ENCODE data around the gene RPUSD1.
"Not testable (repeated sequence)": the region's sequence is repeated elsewhere in the genome, so short reads cannot be mapped to it uniquely, and the experiment has no call there.

RPUSD1 gene

DNA sequence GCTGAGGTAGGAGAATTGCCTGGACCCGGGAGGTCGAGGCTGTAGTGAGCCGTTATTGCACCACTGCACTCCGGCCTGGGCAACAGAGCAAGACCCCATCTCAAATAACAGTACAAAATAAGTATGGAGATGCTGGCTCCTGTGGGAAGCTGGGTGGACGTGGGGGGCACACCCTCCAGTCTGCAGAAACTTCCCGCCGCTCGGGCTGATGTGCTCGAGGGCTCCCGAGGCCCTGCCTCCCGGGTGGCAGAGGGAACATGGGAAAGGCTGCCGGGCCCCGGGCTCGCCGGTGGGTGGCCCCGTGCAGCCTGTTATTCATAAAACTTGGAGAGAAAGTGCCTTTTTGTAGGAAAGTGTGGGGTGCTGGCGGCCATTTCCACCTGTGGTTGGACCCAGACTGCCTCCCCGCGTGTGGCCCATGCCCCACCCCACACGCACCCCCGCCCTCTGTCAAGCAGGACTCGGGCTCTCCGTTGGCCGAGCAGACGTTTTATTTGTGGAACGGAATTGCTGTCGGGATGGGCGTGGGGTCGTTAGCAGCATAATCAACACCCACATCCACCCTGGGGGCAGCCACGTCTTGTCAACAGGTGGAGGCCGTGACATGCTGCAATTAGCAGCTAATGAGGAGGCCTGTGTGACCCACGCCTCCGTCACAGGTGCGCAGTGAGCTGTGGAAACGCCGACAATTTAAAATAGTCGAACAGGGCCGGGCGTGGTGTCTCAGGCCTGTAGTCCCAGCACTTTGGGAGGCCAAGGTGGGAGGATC is 40.0 kb downstream of the RPUSD1 start:
- Mint-ChIP-seq H3K4me3 (no peak overlapping the region), H3K27ac (no peak overlapping the region), H3K9me3 (no peaks in the 10 kb centered on the region), H3K27me3 (no peaks in the 10 kb centered on the region), H3K4me1 (no peaks in the 10 kb centered on the region), H3K36me3 (ENCODE audit: low read depth) (no peaks in the 10 kb centered on the region)
- no peak for ATAC-seq
- DNase-seq, result no peak

DNA sequence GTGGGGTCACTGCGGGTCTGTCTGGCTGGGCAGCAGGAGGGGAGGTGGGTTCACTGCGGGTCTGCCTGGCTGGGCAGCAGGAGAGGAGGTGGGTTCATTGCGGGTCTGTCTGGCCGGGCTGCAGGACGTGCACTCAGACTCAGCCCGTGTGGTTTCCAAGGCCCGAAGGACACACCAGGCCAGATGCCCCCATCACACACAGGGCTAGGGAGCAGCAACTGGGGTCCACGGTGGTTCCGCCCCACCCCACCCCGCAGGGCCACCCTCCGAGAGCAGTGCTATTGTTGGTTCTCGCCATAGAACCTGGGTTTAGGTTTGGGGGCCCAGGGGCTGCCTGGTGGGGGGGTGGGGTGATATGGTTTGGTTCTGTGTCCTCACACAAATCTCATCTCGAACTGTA is 41.5 kb downstream of the RPUSD1 start:
- no peak overlapping the region for H3K4me3 Mint-ChIP-seq
- no peak for ATAC-seq
- no peaks in the 10 kb centered on the region for H3K4me1 Mint-ChIP-seq

DNA sequence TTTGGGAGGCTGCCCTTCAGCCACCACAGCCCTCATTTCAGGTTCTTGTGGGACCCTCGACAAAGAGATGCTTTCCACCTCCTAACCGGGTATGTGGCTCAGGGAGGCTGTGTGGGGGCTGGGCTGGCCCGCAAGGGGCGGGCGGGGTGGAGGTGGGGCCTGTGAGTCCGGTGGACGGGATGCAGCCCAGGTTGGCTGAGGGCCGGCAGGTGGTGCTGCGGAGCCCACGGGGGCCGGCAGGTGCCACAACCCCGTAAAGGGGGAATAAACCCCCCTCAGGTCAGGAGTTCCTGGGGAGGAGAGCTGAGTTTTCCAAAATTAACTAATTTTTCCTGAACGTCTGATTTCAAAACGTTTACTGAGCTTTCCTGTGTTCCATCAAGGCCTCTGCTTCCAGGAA is 42.4 kb downstream of the RPUSD1 start:
- Mint-ChIP-seq H3K4me3 (no peak overlapping the region), H3K27me3 (no peaks in the 10 kb centered on the region), H3K9me3 (no peaks in the 10 kb centered on the region), H3K36me3 (ENCODE audit: low read depth) (no peaks in the 10 kb centered on the region), H3K4me1 (peaks cover 2% of the 10 kb centered on the region), H3K27ac (no peak overlapping the region)
- ATAC-seq (peak; percentile 37), DNase-seq (no peak)

More for the DNA sequence above, 41.5 kb downstream of the RPUSD1 start:
- Mint-ChIP-seq H3K9me3 (no peaks in the 10 kb centered on the region), H3K27me3 (no peaks in the 10 kb centered on the region), H3K36me3 (ENCODE audit: low read depth) (no peaks in the 10 kb centered on the region), H3K27ac (no peak overlapping the region)
- DNase-seq, result no peak

DNA sequence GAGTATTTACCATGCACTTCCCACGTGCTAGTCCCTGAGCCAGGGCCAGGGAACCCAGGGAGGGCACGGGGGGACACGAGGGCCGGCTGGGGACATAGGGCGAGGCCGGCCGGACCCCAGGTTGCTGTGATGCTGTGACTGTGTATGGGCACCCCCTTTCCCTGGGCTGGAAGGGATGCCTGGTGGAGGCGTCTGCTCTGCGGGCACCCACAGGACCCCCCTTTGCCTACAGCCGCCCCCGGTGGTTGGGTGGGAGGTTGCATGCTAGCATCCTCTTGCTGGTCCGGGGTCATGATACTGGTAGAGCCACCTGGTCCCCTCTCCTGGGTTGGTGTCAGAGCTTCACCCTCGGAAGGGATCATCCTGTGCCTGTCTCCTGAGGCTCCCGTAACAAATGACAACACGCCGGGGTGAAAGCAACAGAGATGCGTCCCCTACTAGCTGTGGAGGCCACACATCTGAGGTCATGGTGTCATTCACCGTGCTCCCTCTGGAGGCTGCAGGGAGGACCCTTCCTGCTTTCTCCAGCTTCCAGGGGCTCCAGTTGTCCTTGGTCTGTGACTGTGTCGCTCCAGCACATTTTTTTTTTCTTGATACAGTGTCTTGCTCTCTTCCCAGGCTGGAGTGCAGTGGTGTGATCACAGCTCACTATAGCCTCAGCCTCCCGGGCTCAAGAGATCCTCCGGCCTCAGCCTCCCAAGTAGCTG is 44.2 kb downstream of the RPUSD1 start:
- no peak overlapping the region for H3K4me3 Mint-ChIP-seq

DNA sequence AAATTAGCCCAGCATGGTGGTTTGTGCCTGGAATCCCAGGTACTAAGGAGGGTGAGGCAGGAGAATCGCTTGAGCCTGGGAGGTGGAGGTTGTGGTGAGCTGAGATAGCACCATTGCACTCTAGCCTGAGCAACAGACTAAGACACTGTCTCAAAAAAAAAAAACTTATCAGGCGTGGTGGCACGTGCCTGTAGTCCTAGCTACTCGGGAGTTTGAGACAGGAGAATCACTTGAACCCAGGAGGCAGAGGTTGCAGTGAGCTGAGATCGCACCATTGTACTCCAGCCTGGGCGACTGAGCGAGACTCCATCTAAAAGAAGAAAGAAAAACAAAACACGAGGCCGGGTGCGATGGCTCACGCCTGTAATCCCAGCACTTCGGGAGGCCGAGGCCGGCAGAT is 45.3 kb downstream of the RPUSD1 start:
- not testable (repeated sequence) for H3K36me3 Mint-ChIP-seq (ENCODE audit: low read depth); H3K27me3 Mint-ChIP-seq; H3K27ac Mint-ChIP-seq; H3K9me3 Mint-ChIP-seq; ATAC-seq; DNase-seq; H3K4me3 Mint-ChIP-seq
- H3K4me1 Mint-ChIP-seq, result peaks cover 14% of the 10 kb centered on the region

More for the DNA sequence above, 44.2 kb downstream of the RPUSD1 start:
- Mint-ChIP-seq H3K9me3 (no peaks in the 10 kb centered on the region), H3K27me3 (no peaks in the 10 kb centered on the region), H3K36me3 (ENCODE audit: low read depth) (no peaks in the 10 kb centered on the region), H3K4me1 (peaks cover 11% of the 10 kb centered on the region), H3K27ac (no peak overlapping the region)
- DNase-seq, result no peak
- no peak for ATAC-seq

DNA sequence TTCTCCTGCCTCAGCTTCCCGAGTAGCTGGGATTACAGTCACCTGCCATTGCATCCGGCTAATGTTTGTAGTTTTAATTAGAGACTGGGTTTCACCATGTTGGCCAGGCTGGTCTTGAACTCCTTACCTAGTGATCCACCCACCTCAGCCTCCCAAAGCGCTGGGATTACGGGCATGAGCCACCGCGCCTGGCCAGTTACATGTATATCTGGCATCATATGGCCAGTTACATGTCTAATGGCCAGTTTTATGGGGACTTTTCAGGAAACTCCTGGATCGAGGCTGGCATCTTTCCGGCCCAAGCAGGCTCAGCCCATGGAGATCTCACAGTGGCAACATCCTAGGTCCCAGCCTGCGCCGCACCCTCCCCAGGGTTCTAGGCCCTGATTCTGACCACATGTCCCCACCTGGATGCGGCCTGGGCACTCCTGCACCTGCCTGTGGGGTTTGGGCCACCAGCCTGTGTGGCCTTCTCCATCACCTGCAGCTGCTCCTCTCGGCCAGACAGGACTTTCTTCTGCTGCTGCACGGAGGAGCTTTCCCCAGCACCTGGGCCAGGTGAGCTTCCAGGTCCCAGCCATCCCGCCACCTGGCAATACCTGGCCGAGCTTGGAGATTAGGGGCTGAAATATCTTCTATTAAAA is 46.1 kb downstream of the RPUSD1 start:
- Mint-ChIP-seq H3K4me1 (peaks cover 14% of the 10 kb centered on the region), H3K27ac (no peak overlapping the region), H3K9me3 (no peaks in the 10 kb centered on the region), H3K4me3 (peak overlapping the region; percentile 79), H3K36me3 (ENCODE audit: low read depth) (peaks cover 2% of the 10 kb centered on the region), H3K27me3 (no peaks in the 10 kb centered on the region)
- ATAC-seq (no peak), DNase-seq (no peak)

DNA sequence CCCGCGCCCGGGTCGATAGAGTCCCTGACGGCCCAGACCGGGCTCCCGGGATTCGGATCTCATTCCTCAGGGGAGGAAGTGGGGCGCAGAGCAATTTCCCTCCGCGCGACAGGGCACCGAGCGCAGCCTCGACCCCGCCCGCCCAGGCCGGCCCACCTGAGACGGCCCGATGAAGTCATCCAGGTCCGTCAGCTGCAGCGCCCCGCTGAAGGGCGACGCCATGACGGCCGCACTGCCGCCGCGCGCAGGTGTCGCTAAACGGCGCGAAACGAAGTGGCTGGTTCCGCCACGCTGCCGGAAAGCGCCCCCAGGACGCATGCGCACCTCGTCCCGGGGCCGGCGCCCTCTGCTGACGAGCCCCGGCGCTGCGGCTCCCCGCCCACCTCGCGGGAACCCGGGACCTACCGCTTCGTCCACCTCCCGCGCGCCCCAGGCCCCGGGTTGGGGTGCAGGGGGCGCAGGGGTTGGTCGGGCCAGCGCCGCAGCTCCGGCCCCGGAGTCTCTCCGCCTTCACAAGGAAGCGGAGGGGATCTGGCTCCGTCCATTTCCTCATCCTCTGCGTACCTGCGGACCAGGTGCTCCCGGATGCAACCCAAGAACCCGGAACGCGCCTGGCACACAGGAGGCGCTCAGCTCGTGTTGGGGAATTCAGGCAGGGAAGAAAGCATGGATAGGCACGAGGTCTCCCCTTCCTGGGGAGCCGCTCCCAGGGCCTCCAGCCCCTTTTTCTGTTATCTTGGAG is 47.2 kb downstream of the RPUSD1 start, which contains the start of gene CIAO3:
TSS of gene CIAO3 (minus strand) at position 234 of the 742 bp plus-strand sequence. CDS start at position 222, 12 bp downstream.
- peaks cover 4% of the 10 kb centered on the region for H3K36me3 Mint-ChIP-seq (ENCODE audit: low read depth)
- H3K27ac Mint-ChIP-seq, result peak within 1 kb of the TSS; percentile 56
- no peaks in the 10 kb centered on the region for H3K27me3 Mint-ChIP-seq
- peak; percentile 80 for ATAC-seq
- no peaks in the 10 kb centered on the region for H3K9me3 Mint-ChIP-seq
- H3K4me3 Mint-ChIP-seq, result peak within 1 kb of the TSS; percentile 79
- peaks cover 19% of the 10 kb centered on the region for H3K4me1 Mint-ChIP-seq
- DNase-seq, result peak; percentile 95

DNA sequence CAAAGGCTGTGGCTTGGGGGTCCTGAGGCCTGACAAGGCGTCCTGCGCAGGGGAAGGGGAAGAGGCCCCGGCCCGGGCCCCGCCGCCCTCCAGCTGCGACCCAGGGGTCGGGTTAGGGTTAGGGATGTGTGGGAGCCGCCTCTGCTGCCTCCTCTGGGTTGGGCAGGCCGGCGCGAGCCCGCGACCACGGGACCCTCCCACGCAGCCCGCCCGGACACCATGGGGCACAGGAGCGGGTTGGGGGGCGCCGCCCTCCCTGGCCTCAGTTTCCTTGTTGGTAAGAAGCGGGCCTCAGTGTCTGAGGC is 47.8 kb downstream of the RPUSD1 start:
- ATAC-seq (no peak), DNase-seq (no peak)
- Mint-ChIP-seq H3K27ac (peak overlapping the region; percentile 46), H3K4me1 (peaks cover 24% of the 10 kb centered on the region), H3K9me3 (no peaks in the 10 kb centered on the region), H3K27me3 (no peaks in the 10 kb centered on the region), H3K36me3 (ENCODE audit: low read depth) (peaks cover 4% of the 10 kb centered on the region), H3K4me3 (peak overlapping the region; percentile 78)

DNA sequence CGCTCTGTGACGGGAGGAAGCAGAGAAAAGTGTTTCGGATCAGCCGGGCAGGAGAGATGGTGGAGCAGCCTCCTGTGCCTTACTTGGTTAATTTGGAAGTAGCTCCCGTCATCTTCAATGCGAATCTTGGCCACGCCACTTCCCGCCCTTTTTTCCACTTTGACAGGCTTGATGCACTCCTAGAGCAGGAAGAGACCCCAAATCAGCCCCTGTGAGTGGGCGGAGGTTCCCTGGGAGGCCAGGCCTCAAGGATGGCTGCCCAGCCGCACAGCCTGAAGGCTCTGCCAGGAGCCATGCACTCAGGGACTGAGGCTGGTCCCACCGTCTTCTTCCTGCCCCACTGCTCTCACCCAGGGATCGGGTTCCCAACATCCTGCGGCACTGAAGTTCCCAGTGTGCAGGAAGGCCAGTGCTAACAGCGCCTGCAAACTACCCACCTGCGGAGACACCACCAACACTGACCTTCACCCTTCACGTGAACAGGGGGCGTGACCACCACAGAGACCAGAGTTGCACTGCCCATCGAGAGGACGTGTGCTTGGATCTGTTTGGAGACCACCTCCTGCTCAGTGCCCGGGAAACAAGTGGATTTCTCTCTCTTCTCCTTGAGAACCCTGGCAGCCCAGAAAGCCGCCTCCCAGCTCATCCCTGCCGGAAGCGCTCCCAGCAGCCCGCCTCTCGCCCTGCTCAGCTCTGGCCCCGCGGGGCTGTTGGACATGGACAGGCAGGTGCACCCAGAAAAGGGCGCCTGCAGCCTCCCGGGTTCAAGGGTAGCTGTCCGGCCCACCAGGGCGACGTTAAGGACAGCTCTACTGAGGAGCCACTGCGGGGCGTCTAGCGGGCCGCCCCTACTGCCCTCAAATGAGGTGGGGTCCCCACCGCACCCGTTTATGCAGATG is 48.4 kb downstream of the RPUSD1 start:
- peak overlapping the region; percentile 46 for H3K27ac Mint-ChIP-seq
- ATAC-seq (no peak), DNase-seq (no peak)
- H3K9me3 Mint-ChIP-seq, result no peaks in the 10 kb centered on the region
- H3K4me1 Mint-ChIP-seq, result peaks cover 28% of the 10 kb centered on the region
- peak overlapping the region; percentile 78 for H3K4me3 Mint-ChIP-seq
- no peaks in the 10 kb centered on the region for H3K27me3 Mint-ChIP-seq
- peaks cover 8% of the 10 kb centered on the region for H3K36me3 Mint-ChIP-seq (ENCODE audit: low read depth)

DNA sequence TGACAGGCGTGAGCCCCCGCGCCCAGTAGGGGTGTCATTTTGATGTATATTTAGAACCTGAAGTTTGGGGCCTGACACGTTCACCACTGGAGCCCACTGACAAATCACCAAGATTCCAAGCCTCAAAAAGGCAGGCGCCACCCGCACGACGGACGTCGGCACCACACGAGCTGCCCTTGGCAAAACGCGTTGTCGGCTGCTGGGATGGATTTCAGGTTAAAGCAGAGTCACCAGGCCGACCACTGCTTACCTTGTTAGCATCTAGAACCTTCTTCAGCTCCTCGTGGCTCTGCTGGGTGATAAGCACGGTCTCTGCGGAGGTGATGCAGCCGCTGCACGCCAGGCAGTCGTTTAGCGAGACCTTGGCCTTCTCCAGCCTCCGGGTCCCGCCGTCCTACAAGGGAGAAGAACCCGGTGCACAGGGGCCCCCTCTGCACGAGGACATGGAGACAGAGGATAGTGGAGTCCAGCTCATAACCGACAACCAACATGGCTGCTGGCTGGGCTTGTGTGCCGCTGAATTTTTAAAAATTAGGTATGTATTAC is 51.2 kb downstream of the RPUSD1 start:
- H3K4me3 Mint-ChIP-seq, result no peak overlapping the region

DNA sequence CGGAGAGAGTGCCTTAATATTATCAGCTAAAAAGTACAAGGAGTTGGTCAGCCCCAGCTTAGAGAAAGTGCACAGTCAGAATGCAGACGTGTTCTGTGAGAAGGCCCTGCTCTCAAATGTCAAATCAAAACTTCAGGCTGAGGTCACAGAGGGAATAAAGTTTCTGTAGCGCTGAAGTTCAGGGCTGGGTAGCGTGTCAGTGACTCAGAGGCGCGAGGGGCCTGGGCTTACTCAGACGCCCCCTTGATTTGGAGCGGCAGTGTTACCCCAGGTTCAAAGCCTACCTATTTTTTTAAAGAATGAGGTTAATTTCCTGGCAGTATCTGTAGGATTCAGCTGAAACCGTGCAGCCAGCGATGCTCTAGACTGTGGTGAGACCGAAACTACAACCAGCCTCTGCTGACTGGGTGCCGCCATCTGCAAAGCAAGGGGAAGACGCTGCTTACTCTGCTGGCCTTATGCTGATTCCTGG is 52.2 kb downstream of the RPUSD1 start:
- H3K36me3 Mint-ChIP-seq (ENCODE audit: low read depth), result peaks cover 8% of the 10 kb centered on the region
- ATAC-seq, result peak; percentile 77
- H3K27ac Mint-ChIP-seq, result peak overlapping the region; percentile 42
- H3K27me3 Mint-ChIP-seq, result no peaks in the 10 kb centered on the region
- H3K9me3 Mint-ChIP-seq, result no peaks in the 10 kb centered on the region
- DNase-seq, result no peak
- H3K4me1 Mint-ChIP-seq, result peaks cover 29% of the 10 kb centered on the region
- H3K4me3 Mint-ChIP-seq, result no peak overlapping the region

More for the DNA sequence above, 51.2 kb downstream of the RPUSD1 start:
- Mint-ChIP-seq H3K9me3 (no peaks in the 10 kb centered on the region), H3K27me3 (no peaks in the 10 kb centered on the region), H3K4me1 (peaks cover 31% of the 10 kb centered on the region), H3K36me3 (ENCODE audit: low read depth) (peaks cover 8% of the 10 kb centered on the region), H3K27ac (no peak overlapping the region)
- no peak for ATAC-seq
- DNase-seq, result no peak

DNA sequence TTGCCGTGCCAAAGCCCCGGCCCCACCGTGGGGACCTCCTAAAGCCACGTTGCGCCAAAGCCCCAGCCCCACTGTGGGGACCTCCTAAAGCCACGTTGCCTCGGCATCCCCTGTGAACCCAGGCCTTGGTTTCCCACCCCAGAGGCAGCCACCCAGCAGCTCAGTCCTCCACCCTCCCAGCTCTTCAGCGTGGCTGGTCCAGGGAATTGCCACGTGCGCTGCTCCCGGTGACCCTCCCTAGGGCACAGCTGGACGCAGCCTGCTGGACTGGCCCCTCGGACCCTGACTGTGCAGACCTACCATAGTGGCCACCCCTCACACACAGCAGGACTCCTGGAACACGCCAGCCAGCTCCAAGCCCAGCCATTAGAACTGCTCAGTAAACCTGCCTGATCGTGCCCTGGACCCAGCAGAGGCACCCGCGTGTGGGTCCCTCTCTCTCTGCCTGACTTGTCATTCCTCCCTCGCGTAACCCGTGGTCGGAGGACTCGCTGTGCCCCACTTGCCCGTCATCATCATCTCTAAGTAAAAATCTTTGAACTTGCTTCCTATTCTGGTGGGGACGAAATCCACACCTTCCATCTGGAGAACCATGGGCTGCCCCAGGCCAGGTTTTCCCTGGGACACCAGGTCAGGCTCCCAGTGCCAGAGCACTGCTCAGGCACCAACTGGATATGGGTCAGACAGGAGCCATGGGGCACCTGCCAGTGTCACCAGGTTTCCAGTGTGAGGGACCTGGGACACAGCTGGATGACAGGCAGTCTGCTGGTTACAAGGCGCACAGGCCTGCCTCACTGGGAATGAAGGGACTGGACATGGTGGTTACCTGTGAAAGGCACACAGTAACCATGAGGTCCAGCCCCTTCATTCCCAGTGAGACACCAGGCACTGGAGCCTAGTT is 53.0 kb downstream of the RPUSD1 start:
- peaks cover 8% of the 10 kb centered on the region for H3K36me3 Mint-ChIP-seq (ENCODE audit: low read depth)
- H3K4me3 Mint-ChIP-seq, result no peak overlapping the region
- peaks cover 29% of the 10 kb centered on the region for H3K4me1 Mint-ChIP-seq
- no peak for DNase-seq
- no peak for ATAC-seq
- H3K27me3 Mint-ChIP-seq, result no peaks in the 10 kb centered on the region
- H3K27ac Mint-ChIP-seq, result peak overlapping the region; percentile 27
- H3K9me3 Mint-ChIP-seq, result no peaks in the 10 kb centered on the region
